Transverse colon (tissue), 4 donors: ENCODE measurements around the gene CHD2. TPM values are rescaled to one million over a fixed set of nuclear protein-coding genes. Genes with fewer than 3 reads are reported as not detected.

Experiments used
- DNase-seq: peaks from one replicate; pipeline ENCODE4 v3.0.0-alpha.2; 2019
- H3K27ac ChIP-seq, 4 donors: fragments of 200-600 bp; sonication (generic); 2 replicates each; pipeline ENCODE4 v1.5.1; 2016 to 2018; ENCODE audit warnings: inconsistent platforms in 4 of 4
- H3K27me3 ChIP-seq: fragments of 200-600 bp; sonication (generic); 2 replicates; pipeline ENCODE4 v1.5.1; 2017; ENCODE audit warnings: inconsistent platforms
- H3K36me3 ChIP-seq, 4 donors: fragments of 200-600 bp; sonication (generic); 2 replicates each; pipeline ENCODE4 v1.5.1; 2017 to 2019; ENCODE audit warnings: inconsistent platforms in 4 of 4
- H3K4me1 ChIP-seq, 4 donors: fragments of 200-600 bp; sonication (generic); 2 replicates each; pipeline ENCODE4 v1.5.1; 2017 to 2020; ENCODE audit warnings: inconsistent platforms in 4 of 4
- H3K4me3 ChIP-seq, 4 donors: fragments of 200-600 bp; sonication (generic); 1 replicate in 1 of 4; 2 replicates in 3 of 4; pipeline versions ENCODE4 v1.5.1 to v1.6.1; 2017 to 2019; ENCODE audit warnings: inconsistent platforms in 4 of 4
- H3K9me3 ChIP-seq, 2 donors: fragments of 200-600 bp; sonication (generic); 2 replicates each; pipeline ENCODE4 v1.5.1; 2017 to 2019; ENCODE audit warnings: inconsistent platforms in 2 of 2
- CTCF ChIP-seq, 5 experiments: fragments of 200-600 bp in 3 of 5; fragments of 450-650 bp in 2 of 5; sonication (generic) in 3 of 5; IDR thresholded peaks; 1 replicate in 2 of 5; 2 replicates in 3 of 5; pipeline ENCODE4 v1.5.1; 2016 to 2017; ENCODE audit warnings: antibody characterized with exemption in 5 of 5, inconsistent platforms in 3 of 5, mild to moderate bottlenecking in 2 of 5, moderate library complexity in 1 of 5
- EP300 ChIP-seq: sonication (generic); formaldehyde crosslinking; IDR thresholded peaks from one replicate; pipeline ENCODE4 v1.6.1; 2017; ENCODE audit warnings: antibody characterized with exemption, low read depth
- POLR2A ChIP-seq: fragments of 450-650 bp; IDR thresholded peaks from one replicate; pipeline ENCODE4 v1.6.1; 2016; ENCODE audit warnings: antibody characterized with exemption, mild to moderate bottlenecking, moderate library complexity
- POLR2AphosphoS5 ChIP-seq, 3 donors: sonication (generic); formaldehyde crosslinking; IDR thresholded peaks; one replicate each; pipeline ENCODE4 v1.6.1; 2016; ENCODE audit warnings: antibody characterized with exemption in 3 of 3
- WGBS, 2 donors: methylation state at CpG; one replicate each; pipeline ENCODE4 v1.1.5; 2018; ENCODE audit warnings: low coverage in 1 of 2; 5-methylcytosine and 5-hydroxymethylcytosine counted together
- in situ Hi-C, 4 donors: fragments of 200-750 bp; cut with MboI; loops; one replicate each; pipeline versions ENCODE4 v1.15.0 to v1.15.1; 2017; ENCODE audit warnings: low sequenced_read_pairs in 3 of 4, low pct_ligation_motif_present in 1 of 4, low pct_unique_long_range_greater_than_20kb in 1 of 4
- intact Hi-C: fragments of 100-400 bp; cut with DNase I; formaldehyde crosslinking; loops from one replicate; pipeline ENCODE4 v1.15.1; 2023; ENCODE audit warnings: low total_unique reads
- total RNA-seq, 4 donors: library from RNA; depleted of rRNA; stranded (reverse); fragments of >200 nt; gene quantifications; one replicate each; pipeline ENCODE4 v1.1.0, GENCODE V29; 2016

CHD2 gene
- total RNA-seq, 4 donors from 2014 or later, result 90.5 to 190 (median 138) TPM

- Histone ChIP-seq H3K4me3 (no peak overlapping the region), H3K27ac (no peak overlapping the region), H3K4me1 (peaks cover 14 to 31% (median 27%) of the 10 kb centered on the region in 4 donors), H3K27me3 (no peaks in the 10 kb centered on the region), H3K9me3 (no peaks in the 10 kb centered on the region), H3K36me3 (no peaks in the 10 kb centered on the region)
- no peak for TF ChIP-seq POLR2A
- TF ChIP-seq CTCF (IDR thresholded peaks at IDR 0.05), result no peak
- no peak for TF ChIP-seq POLR2AphosphoS5 (IDR thresholded peaks at IDR 0.05)
- no peak for TF ChIP-seq EP300
- intact Hi-C loops (loop anchor here (10.0 kb wide), 3 partner anchors 291 to 1291 kb away; no protein-coding TSS in a partner anchor), in situ Hi-C loops (loop anchor here in 3 of 4 donors (10.0 to 25.0 kb wide), 2 partner anchors 1079 to 1081 kb away; no protein-coding TSS in a partner anchor)
- no peak for DNase-seq
- WGBS, 2 donors, result 91 to 100% methylated on average over 1 to 14 of the region's 14 CpGs
Observed at GRCh38 chr15:93033434-93034045, 133.4 kb downstream of the CHD2 start.

DNA sequence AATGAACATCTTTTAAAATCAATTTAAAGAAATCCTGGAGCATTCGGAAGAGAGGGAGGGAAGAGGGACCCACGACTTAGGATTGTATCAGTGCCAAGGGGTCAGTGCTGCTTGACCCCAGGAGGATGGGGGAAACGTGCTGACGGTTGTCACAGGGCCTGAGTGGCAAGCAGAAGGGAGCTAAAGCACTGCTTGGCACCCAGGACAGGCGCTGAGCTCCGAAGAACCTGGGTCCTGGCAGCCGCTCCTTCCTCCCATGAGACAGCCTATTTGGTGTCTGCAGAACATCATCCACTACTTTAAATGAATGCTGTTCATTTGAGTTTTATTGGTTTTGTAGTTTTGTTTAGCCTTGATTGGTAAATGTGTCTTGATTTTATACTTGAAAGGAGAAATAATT lies 134.4 kb downstream of the CHD2 start:
- H3K27ac ChIP-seq, result peak overlapping the region in 3 of 4 donors; percentile 3 to 31 (median 26)
- H3K4me1 ChIP-seq, result peaks cover 8 to 23% (median 17%) of the 10 kb centered on the region in 4 donors
- no peak overlapping the region for H3K4me3 ChIP-seq
- no peaks in the 10 kb centered on the region for H3K9me3 ChIP-seq
- TF ChIP-seq EP300 (no peak), POLR2A (no peak), CTCF (IDR thresholded peaks at IDR 0.05) (no peak), POLR2AphosphoS5 (IDR thresholded peaks at IDR 0.05) (peak in 2 of 3 donors; percentile 21 to 35)
- no peaks in the 10 kb centered on the region for H3K27me3 ChIP-seq
- in situ Hi-C loops (loop anchor here in 3 of 4 donors (10.0 to 25.0 kb wide), 2 partner anchors 1078 to 1080 kb away; no protein-coding TSS in a partner anchor), intact Hi-C loops (loop anchor here (10.0 kb wide), 3 partner anchors 290 to 1290 kb away; no protein-coding TSS in a partner anchor)
- WGBS, 2 donors, result 43 to 79% methylated on average over 5 to 7 of the region's 7 CpGs
- no peaks in the 10 kb centered on the region for H3K36me3 ChIP-seq
- no peak for DNase-seq

DNA sequence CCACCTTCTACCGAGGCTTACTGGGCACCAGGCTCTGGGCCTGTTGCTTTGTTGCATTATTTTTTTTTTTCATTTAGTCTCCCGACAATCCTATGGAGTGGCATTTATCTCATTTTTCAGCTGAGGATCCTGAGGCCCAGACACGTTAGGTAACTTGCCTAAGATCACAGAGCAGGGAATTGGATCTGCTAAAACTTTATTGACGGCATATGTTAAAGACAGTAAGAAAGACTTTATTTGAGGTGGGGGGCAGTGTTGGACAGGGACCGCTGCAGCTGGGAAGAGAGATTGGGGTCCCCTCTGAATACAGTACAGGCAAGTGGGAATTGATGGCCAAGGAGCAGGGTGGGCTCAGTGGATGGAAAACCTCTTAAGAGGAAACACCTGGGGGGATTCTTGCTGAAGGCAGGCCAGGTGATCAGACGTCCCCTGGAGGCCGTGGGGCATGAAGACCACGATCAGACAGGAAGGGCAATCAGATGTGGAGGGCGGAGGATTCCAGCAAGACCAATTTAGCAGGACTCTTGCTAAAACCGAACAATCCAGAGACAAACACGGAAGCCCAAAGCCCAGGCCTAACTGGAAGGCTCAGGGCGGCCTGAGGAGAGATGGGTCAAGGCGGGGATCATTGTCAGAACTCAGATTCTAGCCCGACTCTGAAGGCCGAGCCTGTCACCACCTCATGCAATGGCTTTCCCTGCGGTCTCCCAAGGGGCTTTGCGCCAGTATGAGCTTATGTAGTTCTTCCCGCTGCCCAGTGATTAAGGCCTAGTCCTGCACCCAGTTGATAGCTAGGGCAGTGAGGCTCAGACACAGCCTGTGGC lies 135.2 kb downstream of the CHD2 start:
- intact Hi-C loops, result loop anchor here (10.0 kb wide), 3 partner anchors 289 to 1289 kb away; no protein-coding TSS in a partner anchor
- no peaks in the 10 kb centered on the region for H3K9me3 ChIP-seq
- DNase-seq, result no peak
- no peaks in the 10 kb centered on the region for H3K36me3 ChIP-seq
- H3K27me3 ChIP-seq, result no peaks in the 10 kb centered on the region
- 65 to 73% methylated on average over 4 to 18 of the region's 18 CpGs for WGBS, 2 donors
- in situ Hi-C loops, result loop anchor here in 3 of 4 donors (10.0 to 25.0 kb wide), 2 partner anchors 1077 to 1079 kb away; no protein-coding TSS in a partner anchor
- no peak for TF ChIP-seq POLR2AphosphoS5 (IDR thresholded peaks at IDR 0.05)
- no peak for TF ChIP-seq EP300
- no peak for TF ChIP-seq CTCF (IDR thresholded peaks at IDR 0.05)
- no peak for TF ChIP-seq POLR2A
- H3K4me3 ChIP-seq, result no peak overlapping the region
- H3K27ac ChIP-seq, result peak overlapping the region in 3 of 4 donors; percentile 3 to 31 (median 26)
- H3K4me1 ChIP-seq, result peaks cover 7 to 15% (median 10%) of the 10 kb centered on the region in 4 donors
